ENCODE data around the gene SV2B. TPM values are rescaled to one million over a fixed set of nuclear protein-coding genes. Genes with fewer than 3 reads are reported as not detected.

The SV2B gene
- total RNA-seq, 6 donors from 2014 or later: 0.40 to 1.4 (median 0.62) TPM; not detected in 2

DNA sequence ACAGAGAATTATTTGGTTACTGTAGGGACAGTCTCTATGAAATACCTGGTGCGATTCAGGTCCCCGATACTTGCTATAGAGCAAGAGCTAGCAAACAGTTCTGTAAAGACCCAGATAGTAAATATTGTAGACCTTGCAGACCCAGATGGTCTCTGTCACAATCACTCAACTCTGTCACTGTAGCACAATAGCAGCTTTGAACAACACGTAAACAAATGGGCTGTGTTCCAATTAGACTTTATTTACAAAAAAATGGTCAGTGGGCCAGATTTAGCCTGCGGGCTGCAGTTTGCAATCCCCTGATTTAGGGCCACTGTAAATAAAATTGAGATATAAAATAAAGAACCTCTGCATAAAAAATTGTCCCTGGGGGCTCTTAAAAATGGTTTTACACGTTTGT, 127.7 kb downstream of the SV2B start:
- no peak for DNase-seq
- TF ChIP-seq POLR2A (IDR thresholded peaks at IDR 0.05) (no peak), EP300 (IDR thresholded peaks at IDR 0.05) (no peak), POLR2AphosphoS5 (IDR thresholded peaks at IDR 0.05) (no peak)
- TF ChIP-seq, protein P1, sequence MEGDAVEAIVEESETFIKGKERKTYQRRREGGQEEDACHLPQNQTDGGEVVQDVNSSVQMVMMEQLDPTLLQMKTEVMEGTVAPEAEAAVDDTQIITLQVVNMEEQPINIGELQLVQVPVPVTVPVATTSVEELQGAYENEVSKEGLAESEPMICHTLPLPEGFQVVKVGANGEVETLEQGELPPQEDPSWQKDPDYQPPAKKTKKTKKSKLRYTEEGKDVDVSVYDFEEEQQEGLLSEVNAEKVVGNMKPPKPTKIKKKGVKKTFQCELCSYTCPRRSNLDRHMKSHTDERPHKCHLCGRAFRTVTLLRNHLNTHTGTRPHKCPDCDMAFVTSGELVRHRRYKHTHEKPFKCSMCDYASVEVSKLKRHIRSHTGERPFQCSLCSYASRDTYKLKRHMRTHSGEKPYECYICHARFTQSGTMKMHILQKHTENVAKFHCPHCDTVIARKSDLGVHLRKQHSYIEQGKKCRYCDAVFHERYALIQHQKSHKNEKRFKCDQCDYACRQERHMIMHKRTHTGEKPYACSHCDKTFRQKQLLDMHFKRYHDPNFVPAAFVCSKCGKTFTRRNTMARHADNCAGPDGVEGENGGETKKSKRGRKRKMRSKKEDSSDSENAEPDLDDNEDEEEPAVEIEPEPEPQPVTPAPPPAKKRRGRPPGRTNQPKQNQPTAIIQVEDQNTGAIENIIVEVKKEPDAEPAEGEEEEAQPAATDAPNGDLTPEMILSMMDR (IDR thresholded peaks at IDR 0.05): no peak
- 51 to 58% methylated on average over 5 of the region's 5 CpGs for WGBS, 2 donors
- Histone ChIP-seq H3K36me3 (no peaks in the 10 kb centered on the region), H3K27me3 (no peaks in the 10 kb centered on the region), H3K27ac (no peak overlapping the region), H3K4me1 (no peaks in the 10 kb centered on the region), H3K9me3 (no peaks in the 10 kb centered on the region), H3K4me3 (no peak overlapping the region)
- ATAC-seq (ENCODE audit: low FRiP score in 2 of 2): no peak

DNA sequence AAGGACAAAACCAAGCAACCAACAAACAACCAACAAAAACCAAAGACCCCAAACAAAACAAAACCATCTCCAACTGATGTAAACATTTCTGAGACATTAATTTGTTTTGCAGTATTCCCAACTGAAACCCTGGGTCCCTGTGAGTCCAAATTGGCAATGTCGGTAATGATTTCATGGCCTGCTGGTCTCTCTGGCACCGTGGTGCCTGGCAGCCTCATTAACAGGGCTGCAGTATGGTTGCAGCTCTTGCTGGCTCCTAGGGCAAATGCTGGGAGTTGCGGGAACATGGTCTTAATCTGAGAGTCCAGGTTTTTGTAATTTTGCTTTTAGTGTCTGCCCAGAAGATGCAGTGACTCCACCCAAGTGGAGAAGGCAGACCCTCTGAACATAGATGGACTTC, 128.3 kb downstream of the SV2B start:
- Histone ChIP-seq H3K4me3 (no peak overlapping the region), H3K4me1 (no peaks in the 10 kb centered on the region), H3K36me3 (no peaks in the 10 kb centered on the region), H3K9me3 (no peaks in the 10 kb centered on the region), H3K27ac (no peak overlapping the region), H3K27me3 (no peaks in the 10 kb centered on the region)
- WGBS, 2 donors: 75 to 88% methylated on average over 3 of the region's 3 CpGs
- no peak for ATAC-seq (ENCODE audit: low FRiP score in 2 of 2)
- TF ChIP-seq EP300 (IDR thresholded peaks at IDR 0.05) (no peak), POLR2AphosphoS5 (IDR thresholded peaks at IDR 0.05) (no peak), POLR2A (IDR thresholded peaks at IDR 0.05) (no peak)
- TF ChIP-seq, protein P1 (IDR thresholded peaks at IDR 0.05): no peak
- DNase-seq: no peak

DNA sequence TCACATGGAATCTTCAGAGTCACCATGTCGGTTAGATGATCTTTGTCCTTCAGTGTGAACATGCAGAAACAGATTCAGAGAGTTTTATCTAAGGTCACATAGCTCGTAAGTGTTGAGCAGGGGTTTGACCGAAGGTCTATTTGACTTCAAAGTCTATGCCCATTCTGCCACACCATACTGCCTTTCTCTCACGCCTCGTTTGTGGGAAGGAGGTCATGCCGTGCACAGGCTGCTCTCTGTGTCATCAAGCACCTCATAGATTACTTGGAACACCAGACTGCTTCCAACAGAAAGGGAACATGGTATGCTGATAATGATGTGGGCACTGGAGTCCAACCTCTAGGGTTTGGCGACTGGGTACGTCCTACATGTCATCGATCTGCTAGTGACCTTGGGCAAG, 128.8 kb downstream of the SV2B start:
- DNase-seq: no peak
- H3K9me3 ChIP-seq: no peaks in the 10 kb centered on the region
- no peak overlapping the region for H3K4me3 ChIP-seq
- H3K4me1 ChIP-seq: no peaks in the 10 kb centered on the region
- ATAC-seq (ENCODE audit: low FRiP score in 2 of 2): no peak
- H3K27ac ChIP-seq: no peak overlapping the region
- 77 to 81% methylated on average over 8 to 9 of the region's 9 CpGs for WGBS, 2 donors
- TF ChIP-seq EP300 (IDR thresholded peaks at IDR 0.05) (no peak), POLR2AphosphoS5 (IDR thresholded peaks at IDR 0.05) (no peak), POLR2A (IDR thresholded peaks at IDR 0.05) (no peak)
- TF ChIP-seq, protein P1 (IDR thresholded peaks at IDR 0.05): no peak
- H3K27me3 ChIP-seq: no peaks in the 10 kb centered on the region
- H3K36me3 ChIP-seq: no peaks in the 10 kb centered on the region

DNA sequence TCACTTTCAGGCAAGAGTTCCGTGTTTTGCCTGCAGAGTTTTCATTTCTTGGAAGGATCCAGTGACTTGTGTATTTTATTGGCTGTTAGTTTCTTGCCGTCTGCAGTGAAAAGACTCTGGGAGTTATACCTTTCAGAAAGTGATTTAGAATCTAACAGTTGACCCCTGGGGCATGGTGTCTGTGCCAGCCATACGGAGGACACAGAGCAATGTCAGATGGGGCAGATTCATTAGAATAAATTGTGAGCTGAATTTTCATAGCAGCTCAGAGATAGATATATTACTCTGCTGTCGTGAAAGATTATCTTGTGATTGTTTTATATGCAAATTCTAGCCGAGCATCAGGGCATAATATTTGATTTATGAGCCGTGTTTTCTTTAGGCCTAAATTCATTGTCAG, 131.6 kb downstream of the SV2B start:
- Histone ChIP-seq H3K36me3 (no peaks in the 10 kb centered on the region), H3K27me3 (no peaks in the 10 kb centered on the region), H3K27ac (no peak overlapping the region), H3K4me3 (no peak overlapping the region), H3K9me3 (no peaks in the 10 kb centered on the region), H3K4me1 (no peaks in the 10 kb centered on the region)
- DNase-seq: no peak
- TF ChIP-seq EP300 (IDR thresholded peaks at IDR 0.05): no peak
- no peak for TF ChIP-seq POLR2AphosphoS5 (IDR thresholded peaks at IDR 0.05)
- TF ChIP-seq POLR2A (IDR thresholded peaks at IDR 0.05): no peak
- TF ChIP-seq, protein P1 (IDR thresholded peaks at IDR 0.05): no peak
- WGBS, 2 donors: 80 to 88% methylated on average over 6 of the region's 6 CpGs
- ATAC-seq (ENCODE audit: low FRiP score in 2 of 2): no peak

DNA sequence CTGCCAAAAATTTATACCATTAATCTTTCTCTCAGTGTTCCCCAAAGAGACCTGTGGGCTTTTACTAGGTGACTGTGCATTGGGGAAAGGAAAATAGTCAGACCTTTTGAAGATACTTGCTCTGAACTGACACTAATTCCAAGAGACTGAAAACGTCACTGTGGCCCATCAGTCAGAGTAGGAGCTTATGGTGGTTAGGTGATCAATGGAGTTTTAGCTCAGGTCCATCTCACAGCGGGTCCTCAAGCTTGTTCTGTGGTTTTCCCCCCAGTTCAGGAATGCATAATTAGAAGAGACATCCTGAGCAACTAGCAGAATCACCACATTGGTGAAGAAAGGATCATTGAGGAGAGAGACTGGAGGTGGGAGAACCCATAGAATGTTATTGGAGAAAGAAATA, 134.7 kb downstream of the SV2B start:
- Histone ChIP-seq H3K4me3 (no peak overlapping the region), H3K4me1 (no peaks in the 10 kb centered on the region), H3K27ac (no peak overlapping the region), H3K36me3 (no peaks in the 10 kb centered on the region), H3K27me3 (no peaks in the 10 kb centered on the region), H3K9me3 (no peaks in the 10 kb centered on the region)
- TF ChIP-seq POLR2AphosphoS5 (IDR thresholded peaks at IDR 0.05) (no peak), POLR2A (IDR thresholded peaks at IDR 0.05) (no peak), EP300 (IDR thresholded peaks at IDR 0.05) (no peak)
- TF ChIP-seq, protein P1 (IDR thresholded peaks at IDR 0.05): no peak
- WGBS, 2 donors: 69 to 70% methylated on average over 2 of the region's 2 CpGs
- ATAC-seq (ENCODE audit: low FRiP score in 2 of 2) (no peak), DNase-seq (no peak)

Data from upper lobe of left lung (tissue), 6 donors.